DMS 273 treated with DMSO at 0.1 percent for 48 hours (cell line): ENCODE measurements around the gene ADPRHL1.
A peak's percentile ranks its signal among the peaks of the same experiment; 100 is the strongest.
"Not testable (repeated sequence)": the region's sequence is repeated elsewhere in the genome, so short reads cannot be mapped to it uniquely, and the experiment has no call there.

ENCODE experiments used
- DNase-seq: peaks from one replicate; lab custom pipeline; 2025; lab: John Stamatoyannopoulos, UW

The ADPRHL1 gene

GRCh38 chr13:113455384-113455783, 2.1 kb upstream of the ADPRHL1 start:
- no peak for DNase-seq

GRCh38 chr13:113454936-113455335, 1.6 kb upstream of the ADPRHL1 start:
- no peak for DNase-seq

- no peak for DNase-seq
Observed at GRCh38 chr13:113452466-113452865, 822 bp downstream of the ADPRHL1 start.

- DNase-seq, result no peak
Observed at GRCh38 chr13:113451951-113452421, 1.3 kb downstream of the ADPRHL1 start.

- DNase-seq, result not testable (repeated sequence)
Observed at GRCh38 chr13:113450861-113451620, 2.2 kb downstream of the ADPRHL1 start.

GRCh38 chr13:113450348-113450744, 2.9 kb downstream of the ADPRHL1 start:
- DNase-seq, result not testable (repeated sequence)

GRCh38 chr13:113449693-113450347, 3.5 kb downstream of the ADPRHL1 start:
- no peak for DNase-seq

- DNase-seq, result peak; percentile 90
Observed at GRCh38 chr13:113448885-113449692, 4.2 kb downstream of the ADPRHL1 start.

- no peak for DNase-seq
Observed at GRCh38 chr13:113448545-113448884, 4.8 kb downstream of the ADPRHL1 start.

GRCh38 chr13:113447596-113447995, 5.7 kb downstream of the ADPRHL1 start:
- DNase-seq, result no peak

GRCh38 chr13:113446488-113446854, 6.8 kb downstream of the ADPRHL1 start:
- DNase-seq, result no peak

GRCh38 chr13:113445791-113446487, 7.3 kb downstream of the ADPRHL1 start:
- no peak for DNase-seq

GRCh38 chr13:113443991-113444390, 9.3 kb downstream of the ADPRHL1 start:
- DNase-seq, result no peak

GRCh38 chr13:113442985-113443362, 10.3 kb downstream of the ADPRHL1 start:
- DNase-seq, result no peak

- no peak for DNase-seq
Observed at GRCh38 chr13:113442354-113442984, 10.8 kb downstream of the ADPRHL1 start.

GRCh38 chr13:113441661-113442060, 11.6 kb downstream of the ADPRHL1 start:
- no peak for DNase-seq

- no peak for DNase-seq
Observed at GRCh38 chr13:113437408-113438010, 15.8 kb downstream of the ADPRHL1 start.

- DNase-seq, result not testable (repeated sequence)
Observed at GRCh38 chr13:113436866-113437265, 16.4 kb downstream of the ADPRHL1 start.

GRCh38 chr13:113435907-113436306, 17.4 kb downstream of the ADPRHL1 start:
- DNase-seq, result not testable (repeated sequence)

- DNase-seq, result no peak
Observed at GRCh38 chr13:113433391-113433916, 19.8 kb downstream of the ADPRHL1 start.
